Left colon (tissue), 2 donors: ENCODE measurements around the gene SMCR8. TPM values are rescaled to one million over a fixed set of nuclear protein-coding genes. Genes with fewer than 3 reads are reported as not detected.
"Not testable (repeated sequence)": the region's sequence is repeated elsewhere in the genome, so short reads cannot be mapped to it uniquely, and the experiment has no call there.

Source experiments
- ATAC-seq: fragments of 200-7000 bp; cut with Tn5 transposase; one replicate; pipeline ENCODE4 v1.9.1; 2020; ENCODE audit warnings: mild to moderate bottlenecking, moderate library complexity
- DNase-seq, 2 donors: peaks; one replicate each; pipeline ENCODE4 v3.0.0-alpha.2; 2020
- intact Hi-C, 2 donors: fragments of 100-400 bp; cut with DNase I in 1 of 2; cut with micrococcal nuclease in 1 of 2; formaldehyde crosslinking; loops; one replicate each; pipeline versions ENCODE4 v1.11.2 to v1.14.0; 2022; cut with DNase I, micrococcal nuclease
- total RNA-seq, 2 donors: library from RNA; stranded (reverse); fragmentation: NEBNext Ultra II Directional; extraction: Animal tissue kit (Norgen Biotek cat#: 25700); gene quantifications; one replicate each; pipeline ENCODE4 v1.2.1, GENCODE V29; 2021
- donor health status: DM: no; HTN: no; CAD: no.
- donor health status: DM: yes; HTN: yes; CAD: no.

SMCR8 gene
- total RNA-seq, 2 donors from 2014 or later = 18.9 to 21.1 TPM

- DNase-seq = no peak
- intact Hi-C loops = no loop called here
- ATAC-seq = no peak
Measured at GRCh38 chr17:18332909-18333489, 17.9 kb downstream of the SMCR8 start.

- intact Hi-C loops, DNase-seq, ATAC-seq: not testable (repeated sequence)
Measured at GRCh38 chr17:18338158-18338557, 23.1 kb downstream of the SMCR8 start.

GRCh38 chr17:18339933-18340332 is 24.8 kb downstream of the SMCR8 start:
- DNase-seq = no peak
- ATAC-seq = no peak
- intact Hi-C loops = no loop called here

- intact Hi-C loops = no loop called here
- DNase-seq (no peak), ATAC-seq (no peak)
Measured at GRCh38 chr17:18344021-18344420, 28.9 kb downstream of the SMCR8 start.

GRCh38 chr17:18353541-18353940 is 38.4 kb downstream of the SMCR8 start:
- intact Hi-C loops = no loop called here
- DNase-seq (no peak), ATAC-seq (no peak)

- DNase-seq = no peak
- ATAC-seq = no peak
- intact Hi-C loops = no loop called here
Measured at GRCh38 chr17:18356624-18357023, 41.5 kb downstream of the SMCR8 start.

- ATAC-seq = no peak
- DNase-seq = no peak
- intact Hi-C loops = no loop called here
Measured at GRCh38 chr17:18360518-18360917, 45.4 kb downstream of the SMCR8 start.

GRCh38 chr17:18361837-18362697 is 47.0 kb downstream of the SMCR8 start:
- intact Hi-C loops = no loop called here
- no peak for DNase-seq
- ATAC-seq = no peak

GRCh38 chr17:18362698-18363100 is 47.6 kb downstream of the SMCR8 start:
- intact Hi-C loops = no loop called here
- ATAC-seq (peak; percentile 53), DNase-seq (peak; percentile 74 to 76)

GRCh38 chr17:18363101-18364049 is 48.3 kb downstream of the SMCR8 start, which contains the start of gene SHMT1:
TSS of gene SHMT1 (minus strand) at chr17:18363550. CDS start at chr17:18355981, 7,569 bp downstream.
- peak; percentile 99 for ATAC-seq
- intact Hi-C loops = no loop called here

GRCh38 chr17:18364166-18364565 is 49.1 kb downstream of the SMCR8 start:
- ATAC-seq (no peak), DNase-seq (no peak)
- intact Hi-C loops = no loop called here

More at GRCh38 chr17:18363101-18364049, 48.3 kb downstream of the SMCR8 start, which contains the start of gene SHMT1:
- peak; percentile 94 to 95 for DNase-seq

- intact Hi-C loops = no loop called here
- ATAC-seq (no peak), DNase-seq (no peak)
Measured at GRCh38 chr17:18368946-18369345, 53.9 kb downstream of the SMCR8 start.

GRCh38 chr17:18370761-18371160 is 55.7 kb downstream of the SMCR8 start:
- no peak for ATAC-seq
- no peak for DNase-seq
- intact Hi-C loops = no loop called here

- intact Hi-C loops = no loop called here
- DNase-seq (no peak), ATAC-seq (no peak)
Measured at GRCh38 chr17:18371455-18371854, 56.4 kb downstream of the SMCR8 start.

GRCh38 chr17:18373181-18373580 is 58.1 kb downstream of the SMCR8 start:
- ATAC-seq, intact Hi-C loops, DNase-seq: not testable (repeated sequence)

GRCh38 chr17:18374216-18374615 is 59.1 kb downstream of the SMCR8 start:
- DNase-seq = no peak
- ATAC-seq = no peak
- intact Hi-C loops = no loop called here
